RPMI7951 (cell line): ENCODE measurements around the gene PLPP7. TPM values are rescaled to one million over a fixed set of nuclear protein-coding genes. Genes with fewer than 3 reads are reported as not detected.
A peak's percentile ranks its signal among the peaks of the same experiment; 100 is the strongest.
"Not testable (repeated sequence)": the region's sequence is repeated elsewhere in the genome, so short reads cannot be mapped to it uniquely, and the experiment has no call there.

Experiments
- DNase-seq: peaks from one replicate; pipeline ENCODE4 v3.0.0-alpha.2; 2012; ENCODE audit warnings: low read depth
- total RNA-seq: library from RNA; depleted of rRNA; stranded (reverse); fragments of >200 nt; shearing (Covaris generic); gene quantifications from 2 replicates; pipeline ENCODE4 v1.2.3, GENCODE V29; 2014

PLPP7 gene
- total RNA-seq, 1 experiment from 2014 or later: 11.4 TPM

- no peak for DNase-seq
Measured at GRCh38 chr9:131266266-131267229, 23.0 kb upstream of the PLPP7 start.

GRCh38 chr9:131270171-131271015 is 19.1 kb upstream of the PLPP7 start:
- no peak for DNase-seq

GRCh38 chr9:131271016-131271273 is 18.6 kb upstream of the PLPP7 start:
- DNase-seq: not testable (repeated sequence)

GRCh38 chr9:131271506-131271931 is 18.0 kb upstream of the PLPP7 start:
- no peak for DNase-seq

- no peak for DNase-seq
Measured at GRCh38 chr9:131272212-131272611, 17.3 kb upstream of the PLPP7 start.

GRCh38 chr9:131273146-131273855 is 16.2 kb upstream of the PLPP7 start:
- no peak for DNase-seq

- no peak for DNase-seq
Measured at GRCh38 chr9:131273856-131274673, 15.5 kb upstream of the PLPP7 start.

GRCh38 chr9:131274674-131275331 is 14.7 kb upstream of the PLPP7 start:
- DNase-seq: no peak

GRCh38 chr9:131275332-131276093 is 14.0 kb upstream of the PLPP7 start:
- peak; percentile 18 for DNase-seq

GRCh38 chr9:131276094-131276888 is 13.2 kb upstream of the PLPP7 start, which contains the start of gene FAM78A:
TSS of gene FAM78A (minus strand) at chr9:131276510. CDS start at chr9:131276179, 331 bp downstream.
- peak; percentile 38 for DNase-seq

- DNase-seq: no peak
Measured at GRCh38 chr9:131276891-131277286, 12.6 kb upstream of the PLPP7 start.

- DNase-seq: no peak
Measured at GRCh38 chr9:131277287-131277909, 12.1 kb upstream of the PLPP7 start.

GRCh38 chr9:131277910-131278701 is 11.4 kb upstream of the PLPP7 start:
- DNase-seq: peak; percentile 75

GRCh38 chr9:131278702-131279111 is 10.8 kb upstream of the PLPP7 start:
- DNase-seq: no peak

GRCh38 chr9:131279196-131279862 is 10.2 kb upstream of the PLPP7 start:
- no peak for DNase-seq

- DNase-seq: no peak
Measured at GRCh38 chr9:131279863-131280570, 9.5 kb upstream of the PLPP7 start.
